Spleen (tissue), 13 donors: Measurements from ENCODE around the gene FERMT2. TPM values are rescaled to one million over a fixed set of nuclear protein-coding genes. Genes with fewer than 3 reads are reported as not detected.

ENCODE experiments used
- DNase-seq: peaks from one replicate; pipeline ENCODE4 v3.0.0-alpha.2; 2020
- H3K27ac ChIP-seq, 8 donors: fragments of 200-600 bp; sonication (generic) in 7 of 8; 1 replicate in 4 of 8; 2 replicates in 4 of 8; pipeline versions ENCODE4 v1.5.0 to v1.8.0; 2016 to 2021; ENCODE audit warnings: inconsistent platforms in 4 of 8, mild to moderate bottlenecking in 4 of 8, moderate library complexity in 1 of 8
- H3K27me3 ChIP-seq, 7 donors: fragments of 200-600 bp; sonication (generic) in 6 of 7; replicated peaks in 1 of 7; 1 replicate in 4 of 7; 2 replicates in 3 of 7; pipeline versions ENCODE4 v1.5.0 to v1.8.0; 2016 to 2021; ENCODE audit warnings: inconsistent platforms in 3 of 7, mild to moderate bottlenecking in 1 of 7
- H3K36me3 ChIP-seq, 6 donors: fragments of 200-600 bp; sonication (generic) in 5 of 6; 1 replicate in 4 of 6; 2 replicates in 2 of 6; pipeline versions ENCODE4 v1.5.0 to v1.8.0; 2016 to 2021; ENCODE audit warnings: inconsistent platforms in 2 of 6
- H3K4me1 ChIP-seq, 6 donors: fragments of 200-600 bp; sonication (generic) in 5 of 6; 1 replicate in 3 of 6; 2 replicates in 3 of 6; pipeline versions ENCODE4 v1.5.0 to v1.8.0; 2016 to 2021; ENCODE audit warnings: inconsistent platforms in 3 of 6
- H3K4me3 ChIP-seq, 8 donors: fragments of 200-600 bp; sonication (generic) in 7 of 8; 1 replicate in 4 of 8; 2 replicates in 4 of 8; pipeline versions ENCODE4 v1.5.0 to v1.8.0; 2016 to 2021; ENCODE audit warnings: inconsistent platforms in 4 of 8, mild to moderate bottlenecking in 4 of 8, moderate library complexity in 2 of 8
- H3K9me3 ChIP-seq, 8 donors: fragments of 200-600 bp; sonication (generic) in 7 of 8; 1 replicate in 4 of 8; 2 replicates in 4 of 8; pipeline versions ENCODE4 v1.5.0 to v1.8.0; 2016 to 2021; ENCODE audit warnings: inconsistent platforms in 4 of 8
- CTCF ChIP-seq, 11 experiments: fragments of 200-600 bp in 7 of 11; fragments of 450-650 bp in 4 of 11; sonication (generic) in 4 of 11; IDR thresholded peaks in 8 of 11; conservative IDR thresholded peaks in 3 of 11; 1 replicate in 7 of 11; 2 replicates in 4 of 11; pipeline versions ENCODE4 v1.4.0 to v1.8.0; 2016 to 2021; ENCODE audit warnings: antibody characterized with exemption in 11 of 11, inconsistent platforms in 4 of 11, mild to moderate bottlenecking in 1 of 11
- POLR2A ChIP-seq, 3 donors: fragments of 450-650 bp; IDR thresholded peaks; one replicate each; pipeline ENCODE4 v1.5.1; 2017; ENCODE audit warnings: antibody characterized with exemption in 3 of 3, mild to moderate bottlenecking in 1 of 3
- POLR2AphosphoS5 ChIP-seq, 3 donors: sonication (generic); formaldehyde crosslinking; IDR thresholded peaks; one replicate each; pipeline ENCODE4 v1.5.1; 2017; ENCODE audit warnings: antibody characterized with exemption in 3 of 3
- WGBS, 5 donors: extraction: QIAGEN DNeasy Blood & Tissue Kit in 3 of 5; methylation state at CpG; one replicate each; pipeline versions ENCODE4 v1.1.5 to v1.1.7; 2013 to 2018; 5-methylcytosine and 5-hydroxymethylcytosine counted together
- intact Hi-C: fragments of 100-400 bp; cut with DNase I; formaldehyde crosslinking; loops from one replicate; pipeline ENCODE4 v1.15.0; 2023; ENCODE audit warnings: low total_unique reads
- long read RNA-seq, 2 donors: transcript quantifications; one replicate each; lab custom pipeline, GENCODE V29; 2026
- polyA plus RNA-seq, 3 donors: library from polyadenylated mRNA; stranded (reverse); fragments of 200-250 nt; gene quantifications; one replicate each; pipeline ENCODE4 v1.2.1, GENCODE V29; 2013
- total RNA-seq, 7 donors: library from RNA; depleted of rRNA in 3 of 7; stranded (reverse); fragments of >200 nt in 3 of 7; fragmentation: NEBNext Ultra II Directional in 4 of 7; extraction: Animal tissue kit (Norgen Biotek cat#: 25700) in 4 of 7; gene quantifications; one replicate each; pipeline versions ENCODE4 v1.1.0 to v1.2.1, GENCODE V29; 2016 to 2021
- donor health status: healthy with polysubstance abuse.
- donor health status: DM: no; HTN: no; CAD: no; lungs with moderate emphysema.
- donor health status: DM: no; HTN: no; CAD: no.
- donor health status: Bipolar disorder and iron deficiency.
- donor health status: healthy.
- donor health status: DM: no; HTN: no; CAD: no.
- donor health status: DM: yes; HTN: yes; CAD: no.

FERMT2 gene, protein sequence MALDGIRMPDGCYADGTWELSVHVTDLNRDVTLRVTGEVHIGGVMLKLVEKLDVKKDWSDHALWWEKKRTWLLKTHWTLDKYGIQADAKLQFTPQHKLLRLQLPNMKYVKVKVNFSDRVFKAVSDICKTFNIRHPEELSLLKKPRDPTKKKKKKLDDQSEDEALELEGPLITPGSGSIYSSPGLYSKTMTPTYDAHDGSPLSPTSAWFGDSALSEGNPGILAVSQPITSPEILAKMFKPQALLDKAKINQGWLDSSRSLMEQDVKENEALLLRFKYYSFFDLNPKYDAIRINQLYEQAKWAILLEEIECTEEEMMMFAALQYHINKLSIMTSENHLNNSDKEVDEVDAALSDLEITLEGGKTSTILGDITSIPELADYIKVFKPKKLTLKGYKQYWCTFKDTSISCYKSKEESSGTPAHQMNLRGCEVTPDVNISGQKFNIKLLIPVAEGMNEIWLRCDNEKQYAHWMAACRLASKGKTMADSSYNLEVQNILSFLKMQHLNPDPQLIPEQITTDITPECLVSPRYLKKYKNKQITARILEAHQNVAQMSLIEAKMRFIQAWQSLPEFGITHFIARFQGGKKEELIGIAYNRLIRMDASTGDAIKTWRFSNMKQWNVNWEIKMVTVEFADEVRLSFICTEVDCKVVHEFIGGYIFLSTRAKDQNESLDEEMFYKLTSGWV
- total RNA-seq (10 to 100 TPM; 39.0 to 94.5 (median 55.5) TPM), polyA plus RNA-seq (10 to 100 TPM; 10.5 to 17.8 (median 12.0) TPM)
- long read RNA-seq, donor 1, partial matches to known transcripts: 20 of 26 reads
- long read RNA-seq, donor 1, other reads (novel, unspliced or antisense): 0 of 26 reads
- long read RNA-seq, donor 2, partial matches to known transcripts: 8 of 11 reads
- long read RNA-seq, donor 2, other reads (novel, unspliced or antisense): 0 of 11 reads

DNA sequence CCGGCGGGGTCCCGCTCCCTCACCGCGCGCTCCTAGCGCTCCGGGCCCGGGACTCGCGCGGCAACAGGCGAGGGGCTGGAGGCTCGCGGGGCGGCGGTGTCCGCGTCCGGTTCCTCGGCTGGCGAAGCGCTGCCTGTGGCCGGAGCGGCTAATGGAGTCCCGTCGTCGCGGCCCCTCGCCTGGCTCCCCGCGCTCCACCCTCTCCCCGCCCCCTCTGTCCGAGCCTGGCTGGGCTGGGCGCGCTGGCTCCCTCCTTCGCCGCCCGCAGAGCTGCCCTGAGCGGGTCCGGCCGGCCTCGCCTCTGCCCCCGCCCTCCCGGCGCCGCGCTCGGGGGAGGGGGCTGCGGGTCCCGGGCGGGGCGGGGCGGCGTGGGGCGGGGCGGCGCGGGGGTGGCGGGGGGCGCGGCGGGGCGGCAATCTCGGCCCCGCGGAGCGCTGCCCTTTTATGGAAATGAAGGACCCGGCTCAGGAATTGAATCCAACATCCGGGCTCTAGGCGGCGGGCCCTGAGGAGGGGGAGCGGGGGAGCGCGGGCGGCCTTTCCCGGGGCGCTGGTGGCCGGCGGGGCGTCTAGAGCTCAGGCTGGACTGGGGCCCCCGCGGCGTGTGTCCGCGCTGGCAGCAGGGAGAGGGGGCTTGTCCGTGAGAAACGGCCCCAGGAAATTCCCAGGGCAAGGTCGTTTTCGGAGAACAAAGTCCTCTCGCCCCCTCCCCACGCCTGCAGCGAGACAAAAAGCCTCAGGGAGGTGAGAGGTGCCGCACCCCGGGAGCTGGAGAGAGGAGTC lies at the start of gene FERMT2:
Gene FERMT2 (minus strand): TSS at position 153 of the 783 bp plus-strand sequence. CDS start 482 bp downstream, outside the sequence.
- DNase-seq: peak; percentile 84
- peaks cover 9 to 50% (median 25%) of the 10 kb centered on the region in 6 donors for H3K4me1 ChIP-seq
- peak within 1 kb of the TSS; percentile 60 to 82 (median 72) for H3K4me3 ChIP-seq
- peak within 1 kb of the TSS; percentile 72 to 96 (median 93) for H3K27ac ChIP-seq
- peaks cover 0 to 6% (median 0%) of the 10 kb centered on the region in 6 donors for H3K36me3 ChIP-seq
- no peaks in the 10 kb centered on the region for H3K9me3 ChIP-seq
- 0 to 2% (median 1%) methylated on average over 25 to 95 of the region's 95 CpGs for WGBS, 5 donors
- TF ChIP-seq POLR2AphosphoS5 (IDR thresholded peaks at IDR 0.05): peak; percentile 61 to 79 (median 78)
- TF ChIP-seq POLR2A (IDR thresholded peaks at IDR 0.05): peak in 1 of 3 donors; percentile 27
- TF ChIP-seq CTCF (IDR thresholded peaks at IDR 0.05 in 8 of 11, conservative IDR thresholded peaks at IDR 0.05 in 3 of 11): no peak
- intact Hi-C loops: no loop called here
- H3K27me3 ChIP-seq: peaks cover 0 to 66% (median 35%) of the 10 kb centered on the region in 7 donors

DNA sequence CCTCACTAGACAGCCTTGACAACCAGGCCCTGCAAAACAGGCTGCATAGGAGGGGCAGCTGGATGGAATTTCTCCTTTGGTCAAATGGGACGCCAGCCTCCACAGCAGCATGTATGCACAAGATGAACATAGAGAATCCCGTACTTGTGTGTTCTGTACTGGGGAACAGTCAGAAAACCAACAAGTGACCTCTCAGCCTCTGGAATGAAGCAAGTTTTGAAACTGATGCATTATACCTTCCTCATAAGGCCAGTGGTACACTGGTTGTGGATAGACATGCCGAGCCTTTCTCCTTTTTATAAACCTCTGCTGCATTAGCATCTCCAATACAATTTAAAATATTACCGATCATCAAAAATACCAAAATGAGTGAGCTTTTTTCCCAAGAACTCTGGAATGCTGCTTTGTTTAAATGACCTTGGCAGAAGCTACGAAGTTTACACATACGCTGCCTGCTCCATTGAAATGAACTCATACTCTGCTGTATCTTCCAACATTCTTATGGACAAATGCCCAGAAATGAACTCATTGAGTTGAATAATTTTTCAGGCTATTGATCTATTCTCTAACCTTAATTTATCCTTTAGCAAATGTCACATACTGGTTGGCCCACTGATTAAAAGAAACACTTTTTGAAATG lies 47.6 kb upstream of the FERMT2 start:
- no peak for DNase-seq
- intact Hi-C loops: no loop called here
- H3K4me3 ChIP-seq: no peak overlapping the region
- WGBS, 5 donors: 69 to 84% (median 82%) methylated on average over 6 of the region's 6 CpGs
- H3K9me3 ChIP-seq: peaks cover 0 to 3% (median 0%) of the 10 kb centered on the region in 8 donors
- no peak overlapping the region for H3K27ac ChIP-seq
- TF ChIP-seq POLR2AphosphoS5 (IDR thresholded peaks at IDR 0.05) (no peak), CTCF (IDR thresholded peaks at IDR 0.05 in 8 of 11, conservative IDR thresholded peaks at IDR 0.05 in 3 of 11) (no peak), POLR2A (IDR thresholded peaks at IDR 0.05) (no peak)
- H3K4me1 ChIP-seq: no peaks in the 10 kb centered on the region
- H3K36me3 ChIP-seq: no peaks in the 10 kb centered on the region
- H3K27me3 ChIP-seq: no peaks in the 10 kb centered on the region

DNA sequence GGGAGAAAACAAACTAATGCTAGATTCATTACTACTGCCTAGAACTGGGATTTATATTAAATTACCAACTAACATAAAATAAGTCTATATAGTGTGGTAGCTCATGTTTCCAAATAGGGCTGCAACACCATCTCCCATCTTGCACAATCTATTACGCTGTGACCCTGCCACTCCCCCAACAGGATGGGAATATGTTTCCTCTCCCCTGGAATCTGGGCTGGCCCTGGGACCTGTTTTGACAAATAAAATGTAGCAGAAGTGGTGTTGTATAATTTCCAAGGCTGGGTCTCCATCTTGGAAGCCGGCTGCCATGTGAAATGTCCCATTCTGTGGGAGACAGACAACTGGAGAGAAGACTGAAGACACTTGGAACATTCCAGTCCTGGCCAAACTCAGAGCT lies 45.6 kb upstream of the FERMT2 start:
- Histone ChIP-seq H3K27ac (no peak overlapping the region), H3K4me1 (no peaks in the 10 kb centered on the region), H3K9me3 (peaks cover 0 to 3% (median 0%) of the 10 kb centered on the region in 8 donors), H3K27me3 (no peaks in the 10 kb centered on the region), H3K36me3 (no peaks in the 10 kb centered on the region), H3K4me3 (no peak overlapping the region)
- no peak for TF ChIP-seq POLR2AphosphoS5 (IDR thresholded peaks at IDR 0.05)
- no peak for TF ChIP-seq CTCF (IDR thresholded peaks at IDR 0.05 in 8 of 11, conservative IDR thresholded peaks at IDR 0.05 in 3 of 11)
- TF ChIP-seq POLR2A (IDR thresholded peaks at IDR 0.05): no peak
- WGBS, 5 donors: 68 to 90% (median 80%) methylated on average over 2 of the region's 2 CpGs
- DNase-seq: no peak
- intact Hi-C loops: no loop called here
